Embryonic facial prominence (tissue), 1 donor: Measurements from ENCODE around the gene NODAL.

ENCODE experiments used
- DNase-seq: peaks from one replicate; pipeline ENCODE4 v3.0.0-alpha.2; 2016; ENCODE audit errors: extremely low spot score

NODAL gene

GRCh38 chr10:70432561-70433263 lies 8.8 kb downstream of the NODAL start:
- DNase-seq: no peak

GRCh38 chr10:70432101-70432500 lies 9.4 kb downstream of the NODAL start:
- DNase-seq: no peak

- no peak for DNase-seq
These were observed 10.7 kb downstream of the NODAL start for GRCh38 chr10:70430493-70431445.

- no peak for DNase-seq
These were observed 14.7 kb downstream of the NODAL start for GRCh38 chr10:70426823-70427222.

- no peak for DNase-seq
These were observed 16.4 kb downstream of the NODAL start for GRCh38 chr10:70425096-70425495.

GRCh38 chr10:70424320-70424719 lies 17.2 kb downstream of the NODAL start:
- no peak for DNase-seq

- no peak for DNase-seq
These were observed 22.8 kb downstream of the NODAL start for GRCh38 chr10:70418713-70419112.

- DNase-seq: no peak
These were observed 23.3 kb downstream of the NODAL start for GRCh38 chr10:70418229-70418628.

GRCh38 chr10:70417568-70417967 lies 23.9 kb downstream of the NODAL start:
- no peak for DNase-seq

- DNase-seq: no peak
These were observed 29.1 kb downstream of the NODAL start for GRCh38 chr10:70412356-70412755.

GRCh38 chr10:70410608-70411007 lies 30.9 kb downstream of the NODAL start:
- DNase-seq: no peak

- no peak for DNase-seq
These were observed 31.7 kb downstream of the NODAL start for GRCh38 chr10:70409772-70410171.

- no peak for DNase-seq
These were observed 36.2 kb downstream of the NODAL start for GRCh38 chr10:70405037-70405824.

- no peak for DNase-seq
These were observed 36.8 kb downstream of the NODAL start for GRCh38 chr10:70404787-70405036.

- peak; percentile 90 for DNase-seq
These were observed 37.3 kb downstream of the NODAL start, which contains the start of gene EIF4EBP2 for GRCh38 chr10:70404036-70404786. Gene EIF4EBP2 (plus strand): TSS chr10:70404145. CDS start chr10:70404402, 257 bp downstream.

- no peak for DNase-seq
These were observed 37.9 kb downstream of the NODAL start for GRCh38 chr10:70403483-70404035.

GRCh38 chr10:70399177-70399576 lies 42.3 kb downstream of the NODAL start:
- DNase-seq: no peak

GRCh38 chr10:70396140-70396539 lies 45.3 kb downstream of the NODAL start:
- no peak for DNase-seq

- no peak for DNase-seq
These were observed 49.8 kb downstream of the NODAL start for GRCh38 chr10:70391654-70392053.
